Left cardiac atrium (tissue), 4 donors: Measurements from ENCODE around the gene GDPGP1. TPM values are rescaled to one million over a fixed set of nuclear protein-coding genes. Genes with fewer than 3 reads are reported as not detected.
A peak's percentile ranks its signal among the peaks of the same experiment; 100 is the strongest.

ENCODE experiments used
- ATAC-seq, 2 donors: fragments of 200-7000 bp; cut with Tn5 transposase; one replicate each; pipeline ENCODE4 v1.9.1; 2020; ENCODE audit warnings: mild to moderate bottlenecking in 2 of 2, moderate library complexity in 2 of 2
- DNase-seq: peaks from one replicate; pipeline ENCODE4 v3.0.0-alpha.2; 2020
- intact Hi-C, 2 donors: fragments of 100-400 bp; cut with DNase I; formaldehyde crosslinking; loops; one replicate each; pipeline versions ENCODE4 v1.14.1 to v1.15.1; 2022 to 2023
- total RNA-seq, 2 donors: library from RNA; stranded (reverse); fragmentation: NEBNext Ultra II Directional; extraction: Animal tissue kit (Norgen Biotek cat#: 25700); gene quantifications; one replicate each; pipeline ENCODE4 v1.2.1, GENCODE V29; 2021
- donor health status: DM: no; HTN: yes; CAD: no.
- donor health status: DM: no; HTN: yes; CAD: no; lungs with severe emphysema.
- donor health status: DM: yes; HTN: yes; CAD: no.
- donor health status: Dilated cardiomyopathy.

GDPGP1 gene
- total RNA-seq, 2 donors from 2014 or later = 9.4 to 11.9 TPM

GRCh38 chr15:90221246-90221900 is 12.6 kb upstream of the GDPGP1 start:
- DNase-seq (peak; percentile 78), ATAC-seq (peak; percentile 82 to 91)
- intact Hi-C loops = loop anchor here in 1 of 2 donors (5.0 kb wide), 1 partner anchor 69 kb away; no protein-coding TSS in a partner anchor

- ATAC-seq (no peak), DNase-seq (no peak)
- intact Hi-C loops = loop anchor here in 1 of 2 donors (5.0 kb wide), 1 partner anchor 70 kb away; no protein-coding TSS in a partner anchor
Measured at GRCh38 chr15:90222547-90222946, 11.5 kb upstream of the GDPGP1 start.

- ATAC-seq = no peak
- intact Hi-C loops = loop anchor here in 1 of 2 donors (5.0 kb wide), 1 partner anchor 71 kb away; no protein-coding TSS in a partner anchor
- no peak for DNase-seq
Measured at GRCh38 chr15:90223441-90224165, 10.4 kb upstream of the GDPGP1 start.

GRCh38 chr15:90225047-90225446 is 9.0 kb upstream of the GDPGP1 start:
- DNase-seq (no peak), ATAC-seq (no peak)
- intact Hi-C loops = no loop called here

- intact Hi-C loops = no loop called here
- DNase-seq (no peak), ATAC-seq (no peak)
Measured at GRCh38 chr15:90225504-90226234, 8.3 kb upstream of the GDPGP1 start.

- DNase-seq (no peak), ATAC-seq (no peak)
- intact Hi-C loops = no loop called here
Measured at GRCh38 chr15:90227336-90227735, 6.7 kb upstream of the GDPGP1 start.

- intact Hi-C loops = no loop called here
- DNase-seq = no peak
- no peak for ATAC-seq
Measured at GRCh38 chr15:90227816-90228772, 5.9 kb upstream of the GDPGP1 start.

GRCh38 chr15:90228960-90229359 is 5.0 kb upstream of the GDPGP1 start:
- intact Hi-C loops = no loop called here
- ATAC-seq = no peak
- no peak for DNase-seq

- intact Hi-C loops = no loop called here
- DNase-seq (peak; percentile 55), ATAC-seq (peak; percentile 9 to 25)
Measured at GRCh38 chr15:90230071-90230494, 3.9 kb upstream of the GDPGP1 start.

- ATAC-seq (no peak), DNase-seq (no peak)
- intact Hi-C loops = no loop called here
Measured at GRCh38 chr15:90230610-90231009, 3.4 kb upstream of the GDPGP1 start.

GRCh38 chr15:90231028-90232017 is 2.7 kb upstream of the GDPGP1 start:
- intact Hi-C loops = no loop called here
- ATAC-seq (no peak), DNase-seq (no peak)

GRCh38 chr15:90232196-90232595 is 1.8 kb upstream of the GDPGP1 start:
- DNase-seq (no peak), ATAC-seq (no peak)
- intact Hi-C loops = no loop called here

- intact Hi-C loops = no loop called here
- no peak for ATAC-seq
- no peak for DNase-seq
Measured at GRCh38 chr15:90232941-90233386, 1.0 kb upstream of the GDPGP1 start.

GRCh38 chr15:90233387-90234095 is 468 bp upstream of the GDPGP1 start, which contains the start of gene CIB1:
CIB1 (minus strand) TSS chr15:90233941; CDS start chr15:90233885, 56 bp downstream.
- peak; percentile 96 for ATAC-seq
- peak; percentile 98 for DNase-seq
- intact Hi-C loops = no loop called here

GRCh38 chr15:90239371-90239770 is 5.4 kb downstream of the GDPGP1 start:
- ATAC-seq = no peak
- intact Hi-C loops = no loop called here
- no peak for DNase-seq

GRCh38 chr15:90240856-90241255 is 6.8 kb downstream of the GDPGP1 start:
- DNase-seq (no peak), ATAC-seq (no peak)
- intact Hi-C loops = no loop called here
